Mammary epithelial cell (primary cell): ENCODE data around the gene CRABP2.

Source experiments
- EZH2 ChIP-seq: IDR thresholded peaks from 2 replicates; pipeline ENCODE4 v1.6.1; 2012; ENCODE audit warnings: low read length, inconsistent platforms, borderline replicate concordance
- TF ChIP-seq, protein P1 (sequence below), 2 donors: IDR thresholded peaks in 1 of 2; conservative IDR thresholded peaks in 1 of 2; 2 replicates each; pipeline ENCODE4 v1.5.1; 2011 to 2012; ENCODE audit warnings: inconsistent platforms in 2 of 2, low read length in 2 of 2, mild to moderate bottlenecking in 2 of 2, control low read depth in 1 of 2, low read depth in 1 of 2; ENCODE audit not compliant: insufficient read depth in 1 of 2; ENCODE audit errors: extremely low read depth in 1 of 2

DNA sequence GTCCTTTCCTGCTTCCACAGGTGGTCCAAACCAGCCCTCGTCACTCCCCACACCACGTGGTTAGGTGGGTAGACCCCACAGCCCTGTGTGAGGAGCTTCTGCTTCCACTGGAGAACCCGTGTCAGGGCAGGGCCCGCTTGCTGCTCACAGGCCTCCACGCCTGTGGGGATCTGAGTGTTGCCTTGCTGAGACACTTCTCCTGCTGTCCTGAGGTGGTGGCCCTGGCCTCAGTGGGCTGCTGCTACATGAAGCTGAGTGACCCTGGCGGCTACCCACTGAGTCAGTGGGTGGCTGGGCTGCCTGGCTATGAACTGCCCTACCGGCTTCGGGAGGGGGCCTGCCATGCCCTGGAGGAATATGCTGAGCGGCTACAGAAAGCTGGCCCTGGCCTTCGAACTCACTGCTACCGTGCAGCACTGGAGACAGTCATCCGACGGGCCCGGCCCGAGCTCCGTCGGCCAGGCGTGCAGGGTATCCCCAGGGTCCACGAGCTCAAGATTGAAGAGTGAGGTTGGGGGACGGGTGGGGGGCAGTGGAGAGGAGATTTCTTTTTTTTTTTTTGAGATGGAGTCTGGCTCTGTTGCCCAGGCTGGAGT is 28.7 kb upstream of the CRABP2 start:
- TF ChIP-seq, protein P1, sequence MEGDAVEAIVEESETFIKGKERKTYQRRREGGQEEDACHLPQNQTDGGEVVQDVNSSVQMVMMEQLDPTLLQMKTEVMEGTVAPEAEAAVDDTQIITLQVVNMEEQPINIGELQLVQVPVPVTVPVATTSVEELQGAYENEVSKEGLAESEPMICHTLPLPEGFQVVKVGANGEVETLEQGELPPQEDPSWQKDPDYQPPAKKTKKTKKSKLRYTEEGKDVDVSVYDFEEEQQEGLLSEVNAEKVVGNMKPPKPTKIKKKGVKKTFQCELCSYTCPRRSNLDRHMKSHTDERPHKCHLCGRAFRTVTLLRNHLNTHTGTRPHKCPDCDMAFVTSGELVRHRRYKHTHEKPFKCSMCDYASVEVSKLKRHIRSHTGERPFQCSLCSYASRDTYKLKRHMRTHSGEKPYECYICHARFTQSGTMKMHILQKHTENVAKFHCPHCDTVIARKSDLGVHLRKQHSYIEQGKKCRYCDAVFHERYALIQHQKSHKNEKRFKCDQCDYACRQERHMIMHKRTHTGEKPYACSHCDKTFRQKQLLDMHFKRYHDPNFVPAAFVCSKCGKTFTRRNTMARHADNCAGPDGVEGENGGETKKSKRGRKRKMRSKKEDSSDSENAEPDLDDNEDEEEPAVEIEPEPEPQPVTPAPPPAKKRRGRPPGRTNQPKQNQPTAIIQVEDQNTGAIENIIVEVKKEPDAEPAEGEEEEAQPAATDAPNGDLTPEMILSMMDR (conservative IDR thresholded peaks at IDR 0.05 in 1 of 2, IDR thresholded peaks at IDR 0.05 in 1 of 2; ENCODE audit: extremely low read depth in 1 of 2, insufficient read depth in 1 of 2, low read depth in 1 of 2, low read length in 2 of 2), result no peak
- no peak for TF ChIP-seq EZH2
